GM18499 (cell line): Measurements from ENCODE around the gene DAND5.

Experiments used
- ATAC-seq: cut with Tn5 transposase; IDR thresholded peaks from one replicate; pipeline ENCODE4 v1.9.1; 2021; ENCODE audit warnings: moderate number of reproducible peaks; ENCODE audit not compliant: insufficient read depth, unreplicated experiment

Gene DAND5

GRCh38 chr19:13007292-13008045, 38.1 kb downstream of the DAND5 start:
- no peak for ATAC-seq

- no peak for ATAC-seq
Measured at GRCh38 chr19:13008926-13009787, 39.8 kb downstream of the DAND5 start.

DNA sequence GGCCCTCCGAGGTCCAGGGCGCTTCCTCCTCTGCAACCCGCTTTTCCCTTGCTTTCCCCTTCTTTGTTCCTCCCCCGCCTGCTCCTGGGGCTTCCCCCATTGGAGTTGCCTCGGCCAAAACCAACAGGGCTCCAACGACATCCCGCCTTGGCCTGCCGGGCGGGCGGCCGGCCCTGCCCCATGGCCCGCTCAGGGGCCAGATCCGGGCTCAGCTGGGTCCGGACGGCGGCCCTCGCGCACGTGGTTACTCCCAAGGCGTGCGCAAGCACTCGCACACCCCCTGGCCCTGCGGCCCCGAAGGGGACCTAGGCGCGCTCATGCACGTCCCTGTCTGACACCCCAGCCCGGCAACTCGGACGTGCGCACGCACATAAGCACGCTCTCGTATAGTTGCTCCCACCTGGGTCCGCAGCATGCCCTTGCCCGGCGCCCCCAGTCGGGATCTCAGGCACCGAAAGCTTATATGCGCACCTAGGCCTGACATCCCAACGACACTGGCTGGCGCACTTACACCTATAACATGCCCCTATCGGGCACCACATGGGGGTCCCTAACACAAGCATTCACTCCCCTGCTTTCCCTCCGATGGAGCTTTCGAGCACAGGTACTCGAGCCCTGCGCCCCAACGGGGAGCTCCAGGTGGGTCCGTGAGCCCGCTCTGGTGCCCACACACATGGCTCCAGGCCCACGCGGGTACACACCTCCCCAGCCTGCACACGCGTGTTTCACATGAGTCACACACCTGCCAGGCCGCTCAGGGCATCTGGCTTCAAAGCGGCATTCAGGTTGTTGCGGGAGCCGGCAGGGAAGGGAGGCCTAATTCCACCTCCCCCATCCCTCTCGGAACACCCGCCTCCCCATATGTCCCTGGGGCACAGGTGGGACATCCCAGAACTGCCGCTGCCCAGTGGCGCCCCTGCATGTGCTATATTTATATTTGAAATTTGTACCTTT, 40.9 kb downstream of the DAND5 start:
- no peak for ATAC-seq

DNA sequence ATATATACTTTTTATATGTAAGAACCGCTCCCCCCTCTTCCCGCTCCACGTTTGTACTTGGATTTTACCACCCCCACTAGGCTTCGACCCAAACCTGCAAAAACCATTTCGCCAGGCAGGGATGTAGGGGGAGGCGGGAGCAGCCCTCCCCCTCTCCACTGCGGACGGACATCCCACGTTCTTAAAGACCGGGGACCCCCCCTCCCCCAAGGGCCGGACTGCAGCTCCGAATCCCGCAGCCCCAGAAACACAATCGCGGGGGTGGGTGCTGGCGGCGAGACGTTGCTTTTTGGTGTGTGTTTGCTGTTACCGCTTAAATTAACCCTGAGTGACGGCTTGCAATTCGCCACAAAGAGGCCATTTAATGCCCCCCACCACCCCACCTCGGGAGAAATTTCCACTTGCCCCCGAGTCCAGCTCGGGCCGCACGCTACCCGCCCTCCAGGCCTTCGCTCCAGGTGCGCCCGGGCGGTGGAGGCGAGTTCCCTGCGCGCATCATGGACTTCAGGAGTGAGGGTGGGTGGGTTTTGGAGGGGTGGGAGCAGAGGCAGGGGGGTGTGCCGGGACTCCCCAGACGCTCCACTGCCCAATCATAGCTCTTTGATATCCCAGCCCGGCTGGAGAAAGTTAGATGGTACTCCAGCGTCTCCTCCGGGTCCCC, 41.7 kb downstream of the DAND5 start:
- no peak for ATAC-seq

DNA sequence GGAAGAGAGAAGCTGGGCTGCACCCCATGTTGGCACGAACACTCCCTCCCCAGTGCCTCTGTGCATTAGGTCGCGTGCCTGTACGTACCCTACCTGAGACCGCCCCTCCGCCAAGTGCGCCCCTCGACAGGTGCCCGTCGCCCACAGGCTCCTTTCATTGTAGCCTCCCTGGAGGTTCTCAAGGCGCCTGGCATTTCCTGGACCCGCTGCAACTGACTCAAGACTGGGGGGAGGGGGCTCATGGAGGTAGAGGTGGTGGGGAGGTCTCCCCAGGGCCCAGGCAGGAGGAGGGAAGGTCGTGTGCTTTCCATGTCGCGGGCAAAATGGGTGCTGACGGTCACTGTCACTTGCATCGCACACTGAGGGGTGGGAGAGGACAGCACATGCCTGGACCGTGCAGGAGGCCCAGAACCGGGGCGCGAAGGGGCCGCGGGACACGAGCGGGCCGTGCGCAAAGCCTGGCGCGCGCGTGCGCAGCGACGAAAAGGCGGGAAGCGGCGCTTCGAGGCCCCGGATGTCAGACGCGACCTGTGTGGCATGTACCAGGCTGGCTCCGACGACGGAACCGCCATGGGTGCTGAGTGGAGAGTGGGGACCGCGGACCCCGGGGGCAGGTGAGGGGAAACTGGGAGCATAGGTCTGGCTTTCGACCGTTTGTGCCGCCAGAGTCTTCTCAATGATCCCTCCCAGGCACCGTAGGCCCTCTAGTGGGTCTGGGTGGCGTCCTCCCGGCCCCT, 42.4 kb downstream of the DAND5 start:
- ATAC-seq: no peak

GRCh38 chr19:13012390-13012689, 43.0 kb downstream of the DAND5 start:
- no peak for ATAC-seq

GRCh38 chr19:13012690-13013608, 43.6 kb downstream of the DAND5 start:
- no peak for ATAC-seq

- ATAC-seq: no peak
Measured at GRCh38 chr19:13013649-13014048, 44.3 kb downstream of the DAND5 start.

GRCh38 chr19:13014101-13014920, 44.9 kb downstream of the DAND5 start:
- no peak for ATAC-seq

- no peak for ATAC-seq
Measured at GRCh38 chr19:13014921-13015280, 45.5 kb downstream of the DAND5 start.

- ATAC-seq: no peak
Measured at GRCh38 chr19:13015361-13016223, 46.2 kb downstream of the DAND5 start.

DNA sequence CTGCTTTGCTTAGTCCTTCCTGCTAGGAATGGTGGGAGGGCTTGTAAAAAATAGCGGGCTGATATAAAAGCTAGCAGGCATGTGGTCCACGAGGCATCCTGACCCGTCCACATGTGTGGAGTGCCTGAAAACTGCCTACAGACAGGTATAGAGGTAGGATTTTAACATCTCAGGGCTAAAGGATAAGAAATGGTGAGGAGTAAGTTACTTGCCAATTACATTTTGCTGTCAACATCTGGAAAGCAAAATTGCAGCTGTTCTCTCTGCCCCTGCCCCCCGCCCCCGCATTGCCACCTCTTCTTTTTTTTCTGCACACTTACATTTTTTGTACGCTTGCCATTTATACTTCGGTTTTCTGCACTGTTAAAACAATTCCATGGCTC, 46.9 kb downstream of the DAND5 start:
- ATAC-seq: no peak

DNA sequence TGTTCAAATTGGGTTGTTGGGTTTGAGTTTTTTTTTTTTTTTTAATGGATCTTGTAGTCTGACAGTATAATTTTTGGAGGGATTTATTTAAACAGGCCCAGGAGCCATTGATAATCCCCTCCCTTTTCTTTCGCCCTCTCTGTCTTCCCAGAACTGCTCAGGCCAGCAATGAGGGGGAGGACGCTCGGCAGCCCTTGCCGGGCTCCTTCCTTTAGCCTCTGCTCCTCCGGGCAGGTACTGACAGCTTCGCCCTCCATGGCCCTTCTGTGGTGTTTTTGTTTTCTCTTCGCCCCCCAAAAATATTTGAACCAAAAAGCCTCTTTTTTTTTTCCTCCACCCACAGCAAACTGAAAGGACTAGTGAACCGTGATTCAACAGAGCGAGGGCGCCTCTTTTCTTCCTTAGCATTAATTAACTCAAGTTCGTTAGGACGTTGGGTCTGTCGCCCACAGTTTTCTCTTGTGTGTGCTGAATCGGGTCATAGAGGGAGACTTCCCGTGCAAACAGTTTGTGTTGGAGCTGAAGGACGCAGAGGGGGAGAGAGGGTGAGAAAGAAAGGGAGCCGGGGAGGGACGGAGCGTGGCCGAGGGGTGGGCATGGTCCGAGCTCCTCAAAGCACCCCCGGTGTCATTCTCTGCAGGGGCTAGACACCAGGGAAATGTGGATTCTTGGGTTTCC, 47.4 kb downstream of the DAND5 start:
- no peak for ATAC-seq

- ATAC-seq: no peak
Measured at GRCh38 chr19:13017306-13018034, 48.1 kb downstream of the DAND5 start.

GRCh38 chr19:13018035-13018914, 48.9 kb downstream of the DAND5 start:
- no peak for ATAC-seq
